K562 (cell line): Measurements from ENCODE around the gene PPARD. TPM values are rescaled to one million over a fixed set of nuclear protein-coding genes. Genes with fewer than 3 reads are reported as not detected.
A peak's percentile ranks its signal among the peaks of the same experiment; 100 is the strongest.

Source experiments
- CCNT2 ChIP-seq: IDR thresholded peaks from 2 replicates; pipeline ENCODE4 v1.6.1; 2011; ENCODE audit warnings: borderline replicate concordance, low read depth, mild to moderate bottlenecking, moderate library complexity, mixed read lengths, low read length; ENCODE audit not compliant: insufficient read length; ENCODE audit errors: extremely low read depth
- CHAMP1 ChIP-seq: fragments of 450-650 bp; IDR thresholded peaks from 2 replicates; pipeline ENCODE4 v1.6.1; 2016; ENCODE audit warnings: mild to moderate bottlenecking
- ELF4 ChIP-seq: fragments of 450-650 bp; formaldehyde crosslinking; IDR thresholded peaks from 2 replicates; pipeline ENCODE4 v1.4.0; 2022; ENCODE audit warnings: missing genetic modification characterization
- EP400 ChIP-seq: fragments of 450-650 bp; IDR thresholded peaks from 2 replicates; pipeline ENCODE4 v1.6.1; 2017; ENCODE audit warnings: antibody characterized with exemption, mild to moderate bottlenecking, moderate library complexity
- ETV1 ChIP-seq: fragments of 450-650 bp; conservative IDR thresholded peaks from 2 replicates; pipeline ENCODE4 v1.6.1; 2016; ENCODE audit warnings: missing genetic modification characterization, control low read depth, low read depth, missing compliant biosample characterization
- IRF2 ChIP-seq: sonication (generic); formaldehyde crosslinking; IDR thresholded peaks from 2 replicates; pipeline ENCODE4 v1.8.1; 2022; ENCODE audit warnings: mild to moderate bottlenecking, missing genetic modification reagents
- JUN ChIP-seq, 2 experiments: sonication (generic) in 1 of 2; formaldehyde crosslinking in 1 of 2; IDR thresholded peaks; 2 replicates each; pipeline versions ENCODE4 v1.6.1 to v1.8.0; 2012 to 2022; ENCODE audit warnings: borderline replicate concordance in 2 of 2, mild to moderate bottlenecking in 2 of 2, improper control_type of control experiment in 1 of 2, low read depth in 1 of 2, low read length in 1 of 2, missing genetic modification reagents in 1 of 2
- KLF16 ChIP-seq: IDR thresholded peaks from 2 replicates; pipeline ENCODE4 v1.6.1; 2016; ENCODE audit warnings: antibody characterized with exemption
- NCOA2 ChIP-seq, 2 experiments: fragments of 450-650 bp; IDR thresholded peaks; 2 replicates each; pipeline ENCODE4 v1.6.1; 2018; ENCODE audit warnings: mild to moderate bottlenecking in 2 of 2, moderate library complexity in 1 of 2; ENCODE audit not compliant: partially characterized antibody in 2 of 2
- NFIC ChIP-seq: fragments of 450-650 bp; IDR thresholded peaks from 2 replicates; pipeline ENCODE4 v1.6.1; 2017; ENCODE audit warnings: mild to moderate bottlenecking, inconsistent platforms
- POLR2H ChIP-seq: IDR thresholded peaks from 2 replicates; pipeline ENCODE4 v1.6.1; 2016; ENCODE audit warnings: missing genetic modification characterization, low read depth, mild to moderate bottlenecking, control low read depth, missing compliant biosample characterization, moderate library complexity
- RBM25 ChIP-seq: fragments of 200-400 bp; formaldehyde crosslinking; IDR thresholded peaks from 2 replicates; pipeline ENCODE4 v1.6.1; 2018; ENCODE audit warnings: low read length, low read depth, moderate library complexity; ENCODE audit not compliant: severe bottlenecking
- SMC3 ChIP-seq: conservative IDR thresholded peaks from 2 replicates; pipeline ENCODE4 v1.6.1; 2011; ENCODE audit warnings: low read depth, low read length, improper control_type of control experiment; ENCODE audit not compliant: insufficient read depth
- TGIF2 ChIP-seq: sonication (generic); formaldehyde crosslinking; IDR thresholded peaks from 2 replicates; pipeline ENCODE4 v1.8.1; 2022; ENCODE audit warnings: mild to moderate bottlenecking, missing genetic modification reagents, moderate library complexity
- TOE1 ChIP-seq, 2 experiments: fragments of 450-650 bp in 1 of 2; sonication (generic) in 1 of 2; formaldehyde crosslinking in 1 of 2; IDR thresholded peaks; 2 replicates each; pipeline versions ENCODE4 v1.7.1 to v1.8.0; 2016 to 2022; ENCODE audit warnings: borderline replicate concordance in 2 of 2, mild to moderate bottlenecking in 2 of 2, antibody characterized with exemption in 1 of 2, inconsistent platforms in 1 of 2, low read depth in 1 of 2, missing genetic modification reagents in 1 of 2, moderate library complexity in 1 of 2
- ZNF197 ChIP-seq: fragments of 200-800 bp; sonication (Bioruptor generic); IDR thresholded peaks from 2 replicates; pipeline ENCODE4 v1.6.1; 2016; ENCODE audit warnings: low read depth, missing genetic modification characterization, missing compliant biosample characterization
- ZNF507 ChIP-seq: conservative IDR thresholded peaks from 2 replicates; pipeline ENCODE4 v1.6.1; 2017; ENCODE audit warnings: missing genetic modification characterization, missing compliant biosample characterization
- polyA plus RNA-seq, 8 experiments: library from polyadenylated mRNA; depleted of rRNA in 4 of 8; stranded (reverse) in 5 of 8; unstranded in 3 of 8; fragments of >200 nt; fragmentation: Nextera tagmentation in 2 of 8; fragmentation: Illumina TruSeq in 1 of 8; extraction: Ambion mirVana in 2 of 8; extraction: Trizol in 1 of 8; gene quantifications; 2 replicates each; pipeline versions ENCODE4 v1.2.1 to v1.2.3, GENCODE V29; 2011 to 2014; ENCODE audit warnings: inconsistent platforms in 1 of 8, missing spikeins in 1 of 8
- total RNA-seq, 7 experiments: library from RNA; depleted of rRNA in 6 of 7; stranded (reverse); fragments of >200 nt in 6 of 7; fragmentation: Illumina TruSeq in 2 of 7; extraction: Trizol in 2 of 7; gene quantifications; 2 replicates each; pipeline versions ENCODE4 v1.2.1 to v1.2.3, GENCODE V29; 2011 to 2021; ENCODE audit warnings: low replicate concordance in 1 of 7
- TF ChIP-seq, protein P1 (sequence below): fragments of 200-800 bp; sonication (Bioruptor generic); IDR thresholded peaks from 2 replicates; pipeline ENCODE4 v1.6.1; 2017; ENCODE audit warnings: missing genetic modification characterization, missing compliant biosample characterization
- TF ChIP-seq, protein P2 (sequence below), 2 experiments: fragments of 250-450 bp in 1 of 2; fragments of 450-650 bp in 1 of 2; sonication (Bioruptor Pico) in 1 of 2; IDR thresholded peaks; 2 replicates each; pipeline versions ENCODE4 v1.6.1 to v1.8.0; 2016 to 2021; ENCODE audit warnings: mild to moderate bottlenecking in 2 of 2, moderate library complexity in 2 of 2, missing compliant biosample characterization in 1 of 2, missing genetic modification characterization in 1 of 2

Gene PPARD
- total and polyA plus RNA-seq, 9 of the 15 experiments (the other 6 are each of a cell fraction or from before 2014, with no cell fraction given) = 0.14 to 13.2 (median 3.8) TPM

- TF ChIP-seq ETV1 (tag) (peak; percentile 85), IRF2 (CRISPR knock-in tag) (no peak), RBM25 (peak; percentile 94), CCNT2 (peak; percentile 87), ZNF507 (tag) (no peak), TOE1 (IDR thresholded peaks at IDR 0.05; ENCODE audit: borderline replicate concordance) (peak; percentile 59; the same call in 1 of the 2 replicates), TOE1 (CRISPR knock-in tag; IDR thresholded peaks at IDR 0.05; ENCODE audit: borderline replicate concordance, low read depth) (no peak), EP400 (peak; percentile 100), ELF4 (CRISPR knock-in tag) (peak; percentile 60; the same call in 1 of the 2 replicates), SMC3 (peak; percentile 93), CHAMP1 (0 out of 2 replicates have a peak, but pooled peaks have one; percentile 79), TGIF2 (peak; percentile 84; the same call in 1 of the 2 replicates), JUN (IDR thresholded peaks at IDR 0.05; ENCODE audit: borderline replicate concordance, low read depth, low read length) (peak; percentile 56; the same call in 1 of the 2 replicates), JUN (CRISPR knock-in tag; IDR thresholded peaks at IDR 0.05; ENCODE audit: borderline replicate concordance) (peak; percentile 73; the same call in 1 of the 2 replicates), NCOA2 (IDR thresholded peaks at IDR 0.05; ENCODE audit: partially characterized antibody in 2 of 2) (no peak), KLF16 (peak; percentile 57; the same call in 1 of the 2 replicates), NFIC (peak; percentile 79), POLR2H (tag) (peak; percentile 97), ZNF197 (no peak)
- TF ChIP-seq, protein P1, sequence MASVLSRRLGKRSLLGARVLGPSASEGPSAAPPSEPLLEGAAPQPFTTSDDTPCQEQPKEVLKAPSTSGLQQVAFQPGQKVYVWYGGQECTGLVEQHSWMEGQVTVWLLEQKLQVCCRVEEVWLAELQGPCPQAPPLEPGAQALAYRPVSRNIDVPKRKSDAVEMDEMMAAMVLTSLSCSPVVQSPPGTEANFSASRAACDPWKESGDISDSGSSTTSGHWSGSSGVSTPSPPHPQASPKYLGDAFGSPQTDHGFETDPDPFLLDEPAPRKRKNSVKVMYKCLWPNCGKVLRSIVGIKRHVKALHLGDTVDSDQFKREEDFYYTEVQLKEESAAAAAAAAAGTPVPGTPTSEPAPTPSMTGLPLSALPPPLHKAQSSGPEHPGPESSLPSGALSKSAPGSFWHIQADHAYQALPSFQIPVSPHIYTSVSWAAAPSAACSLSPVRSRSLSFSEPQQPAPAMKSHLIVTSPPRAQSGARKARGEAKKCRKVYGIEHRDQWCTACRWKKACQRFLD (CRISPR knock-in tag) = peak; percentile 90
- TF ChIP-seq, protein P2, sequence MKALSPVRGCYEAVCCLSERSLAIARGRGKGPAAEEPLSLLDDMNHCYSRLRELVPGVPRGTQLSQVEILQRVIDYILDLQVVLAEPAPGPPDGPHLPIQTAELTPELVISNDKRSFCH (CRISPR knock-in tag; IDR thresholded peaks at IDR 0.05) = no peak
- TF ChIP-seq, protein P2 (tag; IDR thresholded peaks at IDR 0.05) = peak; percentile 73; the same call in 1 of the 2 replicates
These were observed 126.0 kb downstream of the PPARD start, which contains the start of gene RPL10A (continued) for GRCh38 chr6:35468181-35468979.
